ENCODE results near the gene CPNE4.

CPNE4 gene

GRCh38 chr3:131975047-131975446, 59.8 kb downstream of the CPNE4 start:
- no peak overlapping the region for H3K4me3 ChIP-seq (ENCODE audit: low read length)
- no peaks in the 10 kb centered on the region for H3K79me2 ChIP-seq (ENCODE audit: low read length)
- no peak overlapping the region for H3K27ac ChIP-seq (ENCODE audit: low read length)
- H4K20me1 ChIP-seq (ENCODE audit: insufficient read depth, low read length), result no peaks in the 10 kb centered on the region
- H3K9ac ChIP-seq (ENCODE audit: low read length), result no peak overlapping the region
- no peaks in the 10 kb centered on the region for H3K36me3 ChIP-seq (replicated peaks; ENCODE audit: insufficient read depth, low read length)
- peaks cover 6% of the 10 kb centered on the region; the same call in 1 of the 2 replicates for H3K4me1 ChIP-seq (ENCODE audit: low read length)
- H2AFZ ChIP-seq (ENCODE audit: low read length), result no peak overlapping the region
- H3K9me2 ChIP-seq (replicated peaks; ENCODE audit: insufficient read depth, low read length), result no peaks in the 10 kb centered on the region
- no peak for DNase-seq
- no peaks in the 10 kb centered on the region for H3F3A ChIP-seq (ENCODE audit: insufficient read depth, low read length)
- H3K9me3 ChIP-seq (replicated peaks; ENCODE audit: insufficient read depth, low read length), result no peaks in the 10 kb centered on the region
- no peaks in the 10 kb centered on the region for H3K27me3 ChIP-seq (replicated peaks; ENCODE audit: insufficient read depth, low read length)
- TF ChIP-seq CTCF (IDR thresholded peaks at IDR 0.05; ENCODE audit: low read length) (no peak), EZH2phosphoT487 (IDR thresholded peaks at IDR 0.05; ENCODE audit: low read length) (no peak), EZH2 (optimal IDR thresholded peaks at IDR 0.05; ENCODE audit: low read depth, low read length) (no peak)
- no peak overlapping the region for H3K4me2 ChIP-seq (ENCODE audit: low read depth, low read length)

GRCh38 chr3:131973731-131974130, 61.1 kb downstream of the CPNE4 start:
- no peaks in the 10 kb centered on the region for H3K79me2 ChIP-seq (ENCODE audit: low read length)
- H2AFZ ChIP-seq (ENCODE audit: low read length), result no peak overlapping the region
- no peaks in the 10 kb centered on the region for H3K36me3 ChIP-seq (replicated peaks; ENCODE audit: insufficient read depth, low read length)
- no peak overlapping the region for H3K27ac ChIP-seq (ENCODE audit: low read length)
- TF ChIP-seq EZH2phosphoT487 (IDR thresholded peaks at IDR 0.05; ENCODE audit: low read length) (no peak), EZH2 (optimal IDR thresholded peaks at IDR 0.05; ENCODE audit: low read depth, low read length) (no peak), CTCF (IDR thresholded peaks at IDR 0.05; ENCODE audit: low read length) (no peak)
- H3K4me2 ChIP-seq (ENCODE audit: low read depth, low read length), result no peak overlapping the region
- H3K4me3 ChIP-seq (ENCODE audit: low read length), result no peak overlapping the region
- H3K27me3 ChIP-seq (replicated peaks; ENCODE audit: insufficient read depth, low read length), result no peaks in the 10 kb centered on the region
- H4K20me1 ChIP-seq (ENCODE audit: insufficient read depth, low read length), result no peaks in the 10 kb centered on the region
- no peak overlapping the region for H3K9ac ChIP-seq (ENCODE audit: low read length)
- H3K4me1 ChIP-seq (ENCODE audit: low read length), result peaks cover 6% of the 10 kb centered on the region; the same call in 1 of the 2 replicates
- no peaks in the 10 kb centered on the region for H3K9me3 ChIP-seq (replicated peaks; ENCODE audit: insufficient read depth, low read length)
- no peak for DNase-seq
- H3F3A ChIP-seq (ENCODE audit: insufficient read depth, low read length), result no peaks in the 10 kb centered on the region
- H3K9me2 ChIP-seq (replicated peaks; ENCODE audit: insufficient read depth, low read length), result no peaks in the 10 kb centered on the region

- Histone ChIP-seq H3F3A (ENCODE audit: insufficient read depth, low read length) (no peaks in the 10 kb centered on the region), H4K20me1 (ENCODE audit: insufficient read depth, low read length) (no peaks in the 10 kb centered on the region), H3K9me2 (replicated peaks; ENCODE audit: insufficient read depth, low read length) (no peaks in the 10 kb centered on the region), H3K36me3 (replicated peaks; ENCODE audit: insufficient read depth, low read length) (no peaks in the 10 kb centered on the region), H2AFZ (ENCODE audit: low read length) (no peak overlapping the region), H3K4me2 (ENCODE audit: low read depth, low read length) (no peak overlapping the region), H3K9me3 (replicated peaks; ENCODE audit: insufficient read depth, low read length) (no peaks in the 10 kb centered on the region), H3K27me3 (replicated peaks; ENCODE audit: insufficient read depth, low read length) (no peaks in the 10 kb centered on the region), H3K9ac (ENCODE audit: low read length) (no peak overlapping the region), H3K27ac (ENCODE audit: low read length) (no peak overlapping the region), H3K4me3 (ENCODE audit: low read length) (no peak overlapping the region), H3K79me2 (ENCODE audit: low read length) (no peaks in the 10 kb centered on the region), H3K4me1 (ENCODE audit: low read length) (peaks cover 6% of the 10 kb centered on the region; the same call in 1 of the 2 replicates)
- TF ChIP-seq EZH2phosphoT487 (IDR thresholded peaks at IDR 0.05; ENCODE audit: low read length) (no peak), CTCF (IDR thresholded peaks at IDR 0.05; ENCODE audit: low read length) (no peak), EZH2 (optimal IDR thresholded peaks at IDR 0.05; ENCODE audit: low read depth, low read length) (no peak)
- no peak for DNase-seq
Observed at GRCh38 chr3:131972550-131972949, 62.3 kb downstream of the CPNE4 start.
